GM21619 (cell line): Measurements from ENCODE around the gene SPTSSA.

Experiments used
- ATAC-seq: cut with Tn5 transposase; IDR thresholded peaks from one replicate; pipeline ENCODE4 v1.9.1; 2021; ENCODE audit not compliant: unreplicated experiment

The SPTSSA gene

DNA sequence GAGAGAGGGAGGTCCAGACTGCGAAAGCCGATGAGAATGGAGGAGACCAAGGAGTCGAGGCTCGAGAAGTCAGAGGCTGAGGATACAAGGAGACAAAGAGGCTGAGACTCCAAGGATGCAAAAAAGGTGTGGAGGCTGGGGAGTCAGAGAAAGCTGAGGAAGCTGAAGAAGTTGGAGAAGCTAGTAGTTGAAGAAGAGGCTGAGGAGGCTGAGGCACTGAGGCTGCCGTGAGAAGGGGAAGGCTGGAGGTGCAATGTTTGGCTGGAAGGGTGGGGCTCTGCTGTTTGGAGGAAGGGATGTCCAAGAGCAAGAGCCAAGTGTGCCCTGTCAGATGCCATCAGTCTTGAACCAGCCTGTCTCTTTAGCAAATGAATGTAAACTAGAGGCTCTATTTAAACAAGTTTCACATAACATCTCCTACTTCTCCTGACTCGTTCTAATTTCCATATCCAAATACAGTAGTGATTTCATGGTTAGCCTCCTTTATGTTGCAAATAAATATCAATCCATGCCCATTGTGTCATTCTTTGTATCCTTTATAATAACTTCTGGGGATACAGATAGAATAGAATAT is 10.8 kb upstream of the SPTSSA start:
- ATAC-seq: no peak

GRCh38 chr14:34470319-34470718 is 8.3 kb upstream of the SPTSSA start:
- ATAC-seq: no peak

GRCh38 chr14:34466691-34467090 is 4.7 kb upstream of the SPTSSA start:
- no peak for ATAC-seq

DNA sequence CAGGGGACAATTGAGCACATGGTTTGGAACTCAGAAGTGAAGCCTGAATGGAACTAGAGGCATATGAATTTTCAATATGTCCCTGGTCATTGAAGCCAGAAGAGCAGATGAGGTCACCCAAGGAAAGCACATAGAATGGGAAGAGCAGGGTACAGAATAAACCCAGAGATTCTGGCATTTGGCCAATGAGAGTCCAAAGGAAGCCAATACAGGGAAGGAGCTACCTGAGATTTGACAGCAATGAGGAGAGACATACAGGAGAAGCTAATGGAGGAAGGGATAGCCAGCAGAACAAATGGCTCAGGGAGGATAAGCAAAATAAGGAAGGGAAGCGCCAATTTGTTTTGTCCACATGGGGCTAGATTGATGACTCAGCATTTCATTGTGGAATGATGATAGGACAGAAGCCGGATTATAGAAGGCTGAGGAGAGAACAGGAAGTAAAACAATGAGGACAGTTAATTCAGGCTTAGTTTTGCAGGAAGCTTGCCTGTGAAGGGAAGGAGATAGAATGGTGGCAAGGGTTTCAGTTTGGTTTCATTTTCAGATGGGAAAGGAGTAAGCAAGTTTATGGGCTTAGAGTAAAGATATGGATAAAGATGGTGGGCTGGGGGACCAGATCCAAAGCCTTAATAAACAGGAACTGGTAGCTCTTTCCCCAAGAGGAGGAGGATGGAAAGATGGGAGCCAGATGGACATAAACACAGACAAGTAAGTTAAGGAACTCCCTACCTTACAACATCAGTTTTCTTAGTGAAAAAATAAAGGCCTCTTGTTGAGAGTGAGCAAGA is 3.2 kb upstream of the SPTSSA start:
- no peak for ATAC-seq

GRCh38 chr14:34463598-34463961 is 1.5 kb upstream of the SPTSSA start:
- ATAC-seq: no peak

DNA sequence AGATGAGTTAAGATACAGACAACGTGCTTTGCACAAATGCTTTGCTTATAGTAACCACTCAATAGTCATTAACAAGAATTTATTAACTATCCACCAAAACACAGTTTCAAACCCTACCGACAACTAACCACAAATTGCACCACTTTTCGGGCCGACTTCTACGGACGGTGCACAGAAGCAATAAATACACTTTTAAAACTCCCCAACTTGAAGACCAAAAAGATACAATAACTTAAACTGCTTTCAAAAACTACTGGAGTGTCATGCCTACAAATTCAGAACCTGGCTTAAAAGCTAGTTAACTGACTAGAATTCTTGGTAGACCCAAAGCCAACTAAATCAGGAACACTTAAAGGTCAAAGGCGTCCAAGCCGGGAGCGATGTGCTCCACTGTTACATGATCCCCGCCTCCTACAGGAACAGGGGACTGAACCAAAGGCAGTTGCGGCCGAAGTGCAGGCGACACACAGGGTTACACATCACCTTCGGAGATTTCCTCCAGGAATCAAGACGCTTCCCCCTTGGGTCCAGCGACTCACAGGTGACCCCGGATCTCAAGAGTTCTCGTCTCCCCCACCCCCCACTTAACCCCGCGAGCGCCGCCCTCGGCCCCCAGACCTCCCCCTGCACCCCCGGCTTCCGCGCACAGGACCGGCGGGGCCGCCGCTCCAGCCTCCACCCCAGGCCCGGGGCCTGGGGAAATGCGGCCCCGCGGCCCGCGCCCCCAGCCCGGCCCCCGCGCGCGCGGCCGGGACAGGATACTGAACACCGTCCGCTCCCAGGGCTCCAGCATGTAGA is 507 bp downstream of the SPTSSA start:
- ATAC-seq: peak; percentile 18

GRCh38 chr14:34460841-34461240 is 1.2 kb downstream of the SPTSSA start:
- ATAC-seq: no peak

DNA sequence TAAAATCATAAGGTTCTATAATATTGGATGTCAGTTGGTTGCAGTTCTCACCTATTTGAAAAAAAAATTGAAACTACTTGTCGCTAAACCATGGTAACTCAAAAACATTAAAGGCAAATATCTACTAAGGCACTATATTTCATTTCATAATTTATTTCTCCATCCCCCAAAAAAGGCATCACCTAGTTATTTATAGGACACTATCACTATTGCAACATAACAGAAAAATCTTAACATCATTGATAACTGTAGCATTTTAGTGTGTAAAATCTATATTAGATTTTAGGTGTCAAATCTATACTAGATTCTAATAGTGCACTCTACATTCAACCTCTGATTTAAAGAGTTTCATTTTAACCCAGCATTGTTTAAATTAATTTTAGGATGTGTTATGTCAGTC is 1.7 kb downstream of the SPTSSA start:
- ATAC-seq: no peak

DNA sequence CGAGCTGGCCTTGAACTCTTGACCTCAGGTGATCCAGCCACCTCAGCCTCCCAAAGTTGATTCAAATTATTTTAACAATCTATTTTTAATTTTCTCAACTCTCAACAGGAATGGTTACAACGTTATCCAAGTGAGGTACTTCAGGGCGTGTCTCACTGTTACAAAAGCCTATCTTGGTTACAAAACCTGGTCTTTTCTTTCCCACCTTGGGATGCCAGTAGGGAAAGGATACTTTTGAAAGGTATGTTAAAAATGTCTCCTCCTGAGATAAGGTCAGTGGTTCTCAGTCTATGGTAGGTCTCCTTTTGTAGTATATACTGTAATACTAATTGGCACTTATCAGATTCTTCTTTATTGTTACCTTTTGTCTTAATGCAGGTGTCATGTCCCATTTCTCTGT is 4.9 kb downstream of the SPTSSA start:
- no peak for ATAC-seq

GRCh38 chr14:34453226-34453625 is 8.8 kb downstream of the SPTSSA start:
- no peak for ATAC-seq

GRCh38 chr14:34452258-34452822 is 9.7 kb downstream of the SPTSSA start:
- ATAC-seq: no peak

DNA sequence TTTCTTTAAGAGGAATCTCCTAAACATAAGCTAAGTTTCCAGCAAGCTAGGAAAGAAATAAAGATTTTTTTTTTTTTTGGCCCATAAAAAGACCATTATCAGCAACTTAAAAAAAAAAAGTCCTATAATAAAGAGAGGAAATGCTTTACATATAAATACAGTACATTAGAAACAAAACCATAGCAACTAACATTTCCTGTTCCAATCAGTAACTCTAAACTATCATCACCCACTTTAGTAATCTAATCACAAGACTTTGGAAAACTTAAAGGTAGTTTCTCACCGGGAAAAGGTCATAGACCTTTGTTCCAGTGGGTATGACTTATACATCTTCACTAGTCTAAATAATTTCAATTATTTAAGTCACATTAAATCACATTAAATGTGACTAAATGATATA is 11.1 kb downstream of the SPTSSA start:
- ATAC-seq: no peak

GRCh38 chr14:34450542-34450915 is 11.5 kb downstream of the SPTSSA start:
- no peak for ATAC-seq

DNA sequence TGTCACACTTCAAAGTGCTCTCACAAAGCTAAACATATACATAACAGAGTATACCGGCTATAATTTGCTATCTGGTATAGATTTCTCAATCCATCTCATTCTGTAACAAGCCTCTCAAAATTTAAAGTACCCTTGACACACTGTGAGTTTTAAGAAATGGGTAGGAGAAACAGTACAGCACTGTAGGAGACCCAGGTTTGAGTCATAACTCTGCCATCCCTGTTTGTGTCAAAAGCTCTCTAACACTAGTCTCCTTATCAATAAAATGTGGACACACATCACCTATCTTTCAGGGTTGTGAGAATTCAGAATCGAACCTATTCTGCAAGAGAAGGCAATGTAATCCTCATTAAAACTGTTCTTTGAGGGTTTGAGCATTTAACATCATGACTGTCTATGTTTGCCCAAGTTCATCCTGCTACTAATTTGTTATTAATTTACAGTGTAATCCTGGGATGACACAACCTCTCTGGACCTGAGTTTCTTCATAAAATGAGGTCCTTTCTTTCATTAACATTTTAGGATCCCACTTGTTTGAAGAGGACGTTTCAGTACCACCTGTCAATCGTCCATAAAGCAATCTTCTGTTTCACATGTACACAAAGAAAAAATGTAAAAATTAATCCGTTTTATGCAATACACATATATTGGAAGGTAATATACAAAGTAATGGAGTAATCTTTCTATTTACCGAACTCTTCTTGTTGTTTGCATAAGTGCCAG is 12.1 kb downstream of the SPTSSA start:
- ATAC-seq: no peak

GRCh38 chr14:34439090-34439489 is 22.9 kb downstream of the SPTSSA start:
- no peak for ATAC-seq

DNA sequence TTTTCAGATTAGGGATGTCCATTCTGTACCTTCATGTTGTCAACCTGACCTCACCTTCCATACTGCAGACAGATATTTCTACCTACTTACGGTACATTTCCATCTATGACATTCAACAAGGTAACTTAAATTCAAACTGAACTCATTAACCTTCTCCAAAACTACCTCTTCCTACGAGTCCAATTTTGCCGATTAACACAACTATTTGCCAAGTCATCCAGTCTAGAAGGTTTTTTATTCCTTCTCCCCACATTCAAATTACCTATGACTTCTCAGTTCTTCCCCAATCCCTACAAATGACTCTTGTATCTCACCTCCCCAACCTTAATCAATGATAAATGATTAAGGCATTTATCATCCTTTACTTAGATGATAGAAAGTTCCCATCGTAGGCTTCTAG is 23.6 kb downstream of the SPTSSA start:
- ATAC-seq: no peak

DNA sequence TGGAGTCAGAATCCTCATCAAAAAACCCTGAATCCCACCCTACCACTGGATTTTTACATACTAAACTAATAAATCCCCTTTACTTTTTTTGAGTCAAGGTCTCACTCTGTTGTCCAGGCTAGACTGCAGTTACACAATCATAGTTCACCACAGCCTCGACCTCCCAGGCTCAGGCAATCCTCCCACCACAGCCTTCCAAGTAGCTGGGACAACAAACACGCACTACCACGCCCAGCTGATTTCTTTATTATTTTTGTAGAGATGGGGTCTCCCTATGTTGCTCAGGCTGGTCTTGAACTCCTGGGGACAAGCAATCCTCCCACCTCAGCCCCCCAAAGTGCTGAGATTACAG is 24.3 kb downstream of the SPTSSA start:
- ATAC-seq: no peak

GRCh38 chr14:34436960-34437728 is 24.9 kb downstream of the SPTSSA start:
- no peak for ATAC-seq

DNA sequence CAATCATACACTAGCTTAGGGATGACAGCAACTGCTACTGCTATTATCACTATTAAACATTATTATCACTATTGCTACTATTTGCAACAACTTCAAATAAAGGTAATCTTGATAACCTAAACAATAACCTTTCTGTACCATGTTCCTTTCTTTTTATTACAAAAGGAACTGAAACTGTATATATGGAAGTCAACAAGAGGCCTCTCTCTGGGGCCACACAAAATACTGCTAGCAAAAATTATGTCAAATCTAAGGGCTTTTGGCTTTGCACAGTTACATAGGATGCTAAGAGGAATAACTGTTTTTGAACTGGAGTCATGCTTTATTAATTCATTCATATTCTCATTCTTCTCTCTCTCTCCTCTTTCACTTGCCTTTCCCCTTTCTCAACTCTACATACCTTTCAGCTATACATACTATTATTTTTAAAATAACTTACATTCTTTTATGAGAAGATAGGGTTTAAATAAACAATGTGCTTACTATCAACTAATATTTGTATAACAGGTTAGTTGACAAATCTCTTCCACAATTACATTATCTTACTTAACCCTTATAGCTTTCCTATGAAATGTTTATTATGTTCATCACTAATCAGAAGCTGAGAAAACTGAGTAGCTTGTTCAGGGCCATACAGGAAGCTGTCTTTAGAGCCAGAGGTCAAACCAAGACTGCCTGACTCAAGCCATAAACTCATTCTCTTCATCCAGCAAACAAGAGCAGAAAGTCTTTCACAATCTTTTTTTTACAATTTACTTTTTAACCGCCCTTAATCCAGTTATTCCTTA is 25.7 kb downstream of the SPTSSA start:
- no peak for ATAC-seq

DNA sequence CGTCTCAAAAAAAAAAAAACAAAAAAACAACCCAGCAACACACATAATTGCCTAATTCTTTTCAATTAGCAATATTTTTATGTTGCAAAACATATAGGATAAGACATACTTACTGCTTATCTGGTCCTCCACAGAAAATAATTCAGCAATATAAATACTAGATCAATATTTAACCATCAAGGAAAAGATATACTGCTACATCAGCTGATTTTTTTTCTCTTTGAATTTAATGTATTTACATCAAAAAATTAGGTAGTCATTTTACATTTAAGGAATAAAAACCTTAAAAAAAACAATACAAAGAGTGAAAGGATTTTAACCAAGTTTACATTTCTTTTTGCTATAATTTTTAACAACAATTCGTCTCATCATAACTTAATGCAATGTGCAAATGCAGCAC is 28.1 kb downstream of the SPTSSA start:
- ATAC-seq: no peak
